ENCODE data around the gene CACFD1.

GRCh38 chr9:133515240-133515610 is 55.4 kb downstream of the CACFD1 start:
- TF ChIP-seq CTCF (IDR thresholded peaks at IDR 0.05; ENCODE audit: insufficient read depth, low read depth, low read length) (no peak), EZH2 (IDR thresholded peaks at IDR 0.05; ENCODE audit: insufficient read depth, low read length) (no peak)
